Fibroblast of pulmonary artery (primary cell): ENCODE measurements around the gene TNNT3.

ENCODE experiments used
- DNase-seq: peaks from one replicate; pipeline ENCODE4 v3.0.0-alpha.2; 2010; ENCODE audit warnings: low read depth
- H3K4me3 ChIP-seq: replicated peaks from 2 replicates; pipeline ENCODE4 v1.5.1; 2011; ENCODE audit warnings: low read depth, mild to moderate bottlenecking, control low read depth, low read length, moderate library complexity
- CTCF ChIP-seq: IDR thresholded peaks from 2 replicates; pipeline ENCODE4 v1.5.1; 2011; ENCODE audit warnings: mild to moderate bottlenecking, control low read depth, low read length, inconsistent platforms; ENCODE audit errors: missing control alignments

TNNT3 gene

GRCh38 chr11:1948389-1948788 is 28.9 kb downstream of the TNNT3 start:
- no peak overlapping the region for H3K4me3 ChIP-seq
- TF ChIP-seq CTCF, result no peak
- DNase-seq, result no peak

- TF ChIP-seq CTCF, result no peak
- H3K4me3 ChIP-seq, result no peak overlapping the region
- no peak for DNase-seq
Measured at GRCh38 chr11:1949302-1949701, 29.8 kb downstream of the TNNT3 start.

- no peak for TF ChIP-seq CTCF
- no peak for DNase-seq
Measured at GRCh38 chr11:1949922-1950321, 30.4 kb downstream of the TNNT3 start.

GRCh38 chr11:1952806-1953482 is 33.4 kb downstream of the TNNT3 start:
- DNase-seq, result no peak
- H3K4me3 ChIP-seq, result no peak overlapping the region
- no peak for TF ChIP-seq CTCF

More at GRCh38 chr11:1949922-1950321, 30.4 kb downstream of the TNNT3 start:
- H3K4me3 ChIP-seq, result no peak overlapping the region

GRCh38 chr11:1953489-1954266 is 34.2 kb downstream of the TNNT3 start:
- DNase-seq, result no peak
- no peak for TF ChIP-seq CTCF

GRCh38 chr11:1958367-1958766 is 38.9 kb downstream of the TNNT3 start:
- DNase-seq, result no peak
- no peak overlapping the region for H3K4me3 ChIP-seq
- TF ChIP-seq CTCF, result no peak

More at GRCh38 chr11:1953489-1954266, 34.2 kb downstream of the TNNT3 start:
- H3K4me3 ChIP-seq, result no peak overlapping the region
